GM21360 (cell line): ENCODE data around the gene ZBTB25.
"Not testable (repeated sequence)": the region's sequence is repeated elsewhere in the genome, so short reads cannot be mapped to it uniquely, and the experiment has no call there.

ENCODE experiments used
- ATAC-seq: cut with Tn5 transposase; IDR thresholded peaks from one replicate; pipeline ENCODE4 v1.9.1; 2021; ENCODE audit warnings: mild to moderate bottlenecking, moderate library complexity; ENCODE audit not compliant: unreplicated experiment

Gene ZBTB25

GRCh38 chr14:64517667-64518066 is 14.0 kb upstream of the ZBTB25 start:
- ATAC-seq, result not testable (repeated sequence)

GRCh38 chr14:64516969-64517368 is 13.3 kb upstream of the ZBTB25 start:
- no peak for ATAC-seq

- no peak for ATAC-seq
These were observed 11.4 kb upstream of the ZBTB25 start for GRCh38 chr14:64515053-64515452.

GRCh38 chr14:64513271-64513670 is 9.6 kb upstream of the ZBTB25 start:
- no peak for ATAC-seq

GRCh38 chr14:64510825-64511671 is 7.4 kb upstream of the ZBTB25 start:
- no peak for ATAC-seq

GRCh38 chr14:64509036-64509435 is 5.4 kb upstream of the ZBTB25 start:
- no peak for ATAC-seq

GRCh38 chr14:64508215-64508776 is 4.7 kb upstream of the ZBTB25 start:
- ATAC-seq, result no peak

- ATAC-seq, result no peak
These were observed 3.9 kb upstream of the ZBTB25 start for GRCh38 chr14:64507376-64508156.

GRCh38 chr14:64506721-64507120 is 3.1 kb upstream of the ZBTB25 start:
- no peak for ATAC-seq

- no peak for ATAC-seq
These were observed 1.5 kb upstream of the ZBTB25 start for GRCh38 chr14:64504897-64505794.

GRCh38 chr14:64504310-64504896 is 765 bp upstream of the ZBTB25 start, which contains the start of gene ZBTB1:
Gene ZBTB1, plus strand, starts transcription at chr14:64504770. Its CDS starts 16,735 bp downstream, at chr14:64521505.
- peak; percentile 19 for ATAC-seq

GRCh38 chr14:64502887-64503433 is 678 bp downstream of the ZBTB25 start:
- no peak for ATAC-seq

GRCh38 chr14:64502456-64502855 is 1.2 kb downstream of the ZBTB25 start:
- no peak for ATAC-seq

- ATAC-seq, result no peak
These were observed 2.0 kb downstream of the ZBTB25 start for GRCh38 chr14:64501411-64502171.

GRCh38 chr14:64500088-64500487 is 3.5 kb downstream of the ZBTB25 start:
- no peak for ATAC-seq

GRCh38 chr14:64496764-64497163 is 6.9 kb downstream of the ZBTB25 start:
- ATAC-seq, result no peak

- ATAC-seq, result no peak
These were observed 8.4 kb downstream of the ZBTB25 start for GRCh38 chr14:64495252-64495651.

GRCh38 chr14:64493455-64493854 is 10.2 kb downstream of the ZBTB25 start:
- no peak for ATAC-seq

GRCh38 chr14:64491637-64492036 is 12.0 kb downstream of the ZBTB25 start:
- ATAC-seq, result no peak
